H1 (cell line): Measurements from ENCODE around the gene XAF1. TPM values are rescaled to one million over a fixed set of nuclear protein-coding genes. Genes with fewer than 3 reads are reported as not detected.

Experiments
- ATF3 ChIP-seq: IDR thresholded peaks from 2 replicates; pipeline ENCODE4 v1.6.1; 2011; ENCODE audit warnings: low read depth, mild to moderate bottlenecking, low read length; ENCODE audit not compliant: insufficient read depth
- CHD2 ChIP-seq: IDR thresholded peaks from 2 replicates; pipeline ENCODE4 v1.6.1; 2012; ENCODE audit warnings: low read length, improper control_type of control experiment
- CREB1 ChIP-seq: IDR thresholded peaks from 2 replicates; pipeline ENCODE4 v1.6.1; 2012; ENCODE audit warnings: inconsistent platforms
- EZH2 ChIP-seq: fragments of 200-600 bp; sonication (generic); IDR thresholded peaks from 2 replicates; pipeline ENCODE4 v1.7.1; 2012; ENCODE audit warnings: low read depth, mild to moderate bottlenecking, moderate library complexity, low read length, inconsistent platforms; ENCODE audit not compliant: severe bottlenecking
- JUND ChIP-seq: IDR thresholded peaks from 2 replicates; pipeline ENCODE4 v1.6.1; 2011; ENCODE audit warnings: mild to moderate bottlenecking, improper control_type of control experiment, low read length
- NANOG ChIP-seq: IDR thresholded peaks from 2 replicates; pipeline ENCODE4 v1.6.1; 2011; ENCODE audit warnings: low read length, low read depth, mild to moderate bottlenecking, inconsistent platforms; ENCODE audit not compliant: insufficient read depth, poor library complexity, severe bottlenecking
- RBBP5 ChIP-seq: IDR thresholded peaks from 2 replicates; pipeline ENCODE4 v1.7.1; 2012; ENCODE audit warnings: low read depth, mild to moderate bottlenecking, inconsistent platforms, low read length, moderate library complexity, borderline replicate concordance
- SIN3A ChIP-seq, 2 experiments: IDR thresholded peaks in 1 of 2; conservative IDR thresholded peaks in 1 of 2; 2 replicates each; pipeline ENCODE4 v1.6.1; 2011 to 2012; ENCODE audit warnings: low read length in 2 of 2, improper control_type of control experiment in 1 of 2, low read depth in 1 of 2, mild to moderate bottlenecking in 1 of 2
- SIRT6 ChIP-seq: IDR thresholded peaks from one replicate; pipeline ENCODE4 v1.7.1; 2012; ENCODE audit warnings: low read length, inconsistent platforms
- SP1 ChIP-seq: IDR thresholded peaks from 2 replicates; pipeline ENCODE4 v1.6.1; 2011; ENCODE audit warnings: low read depth, low read length
- polyA plus RNA-seq, 7 experiments: library from polyadenylated mRNA; depleted of rRNA in 3 of 7; stranded (reverse) in 5 of 7; unstranded in 2 of 7; fragments of >200 nt in 5 of 7; fragments of 200-250 nt in 2 of 7; gene quantifications; 1 replicate in 5 of 7; 2 replicates in 1 of 7; 4 replicates in 1 of 7; pipeline versions ENCODE4 v1.2.1 to v1.2.3, GENCODE V29; 2011 to 2013; ENCODE audit warnings: missing spikeins in 2 of 7, mixed read lengths in 2 of 7
- total RNA-seq: library from RNA; stranded (reverse); fragmentation: NEBNext Ultra II Directional; extraction: Animal tissue kit (Norgen Biotek cat#: 25700); gene quantifications from 2 replicates; pipeline ENCODE4 v1.2.1, GENCODE V29; 2021
- TF ChIP-seq, protein P1 (sequence below): fragments of 300-600 bp; sonication (generic); IDR thresholded peaks from 2 replicates; pipeline ENCODE4 v1.7.1; 2012; ENCODE audit warnings: low read length, moderate library complexity, mild to moderate bottlenecking, inconsistent platforms; ENCODE audit not compliant: insufficient replicate concordance

Gene XAF1
- total and polyA plus RNA-seq, 2 of the 8 experiments (the other 6 are each of a cell fraction or from before 2014, with no cell fraction given) = not detected

DNA sequence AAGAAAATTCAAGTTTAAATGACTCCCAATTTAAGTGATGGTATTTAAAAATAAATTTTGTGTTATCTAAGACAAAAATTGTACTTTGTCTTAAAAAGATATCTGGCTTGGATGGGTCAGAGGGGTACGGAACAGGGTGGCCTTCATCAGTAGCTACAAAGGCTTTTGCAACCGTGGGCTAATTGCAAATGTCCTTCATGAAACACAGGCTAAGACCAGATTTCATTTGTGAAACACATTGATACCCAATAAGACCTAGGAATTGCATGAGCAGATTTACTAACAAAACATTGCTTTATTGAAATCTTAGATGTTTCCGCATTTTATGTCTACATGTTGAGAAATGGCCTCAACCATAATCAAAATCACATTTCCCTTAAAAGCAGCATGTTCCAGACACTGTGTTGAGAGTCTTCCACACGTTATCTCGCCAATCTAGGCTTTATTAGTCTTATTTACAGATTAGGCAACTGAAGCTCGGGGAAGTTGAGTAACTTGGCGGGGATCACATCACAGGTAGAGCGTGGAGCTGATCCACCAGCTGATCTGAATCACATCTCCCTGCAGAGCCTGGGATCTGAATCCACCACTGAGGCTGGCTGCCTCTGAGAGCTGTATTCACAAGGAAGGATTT, 42.0 kb downstream of the XAF1 start (continued):
- TF ChIP-seq, protein P1, sequence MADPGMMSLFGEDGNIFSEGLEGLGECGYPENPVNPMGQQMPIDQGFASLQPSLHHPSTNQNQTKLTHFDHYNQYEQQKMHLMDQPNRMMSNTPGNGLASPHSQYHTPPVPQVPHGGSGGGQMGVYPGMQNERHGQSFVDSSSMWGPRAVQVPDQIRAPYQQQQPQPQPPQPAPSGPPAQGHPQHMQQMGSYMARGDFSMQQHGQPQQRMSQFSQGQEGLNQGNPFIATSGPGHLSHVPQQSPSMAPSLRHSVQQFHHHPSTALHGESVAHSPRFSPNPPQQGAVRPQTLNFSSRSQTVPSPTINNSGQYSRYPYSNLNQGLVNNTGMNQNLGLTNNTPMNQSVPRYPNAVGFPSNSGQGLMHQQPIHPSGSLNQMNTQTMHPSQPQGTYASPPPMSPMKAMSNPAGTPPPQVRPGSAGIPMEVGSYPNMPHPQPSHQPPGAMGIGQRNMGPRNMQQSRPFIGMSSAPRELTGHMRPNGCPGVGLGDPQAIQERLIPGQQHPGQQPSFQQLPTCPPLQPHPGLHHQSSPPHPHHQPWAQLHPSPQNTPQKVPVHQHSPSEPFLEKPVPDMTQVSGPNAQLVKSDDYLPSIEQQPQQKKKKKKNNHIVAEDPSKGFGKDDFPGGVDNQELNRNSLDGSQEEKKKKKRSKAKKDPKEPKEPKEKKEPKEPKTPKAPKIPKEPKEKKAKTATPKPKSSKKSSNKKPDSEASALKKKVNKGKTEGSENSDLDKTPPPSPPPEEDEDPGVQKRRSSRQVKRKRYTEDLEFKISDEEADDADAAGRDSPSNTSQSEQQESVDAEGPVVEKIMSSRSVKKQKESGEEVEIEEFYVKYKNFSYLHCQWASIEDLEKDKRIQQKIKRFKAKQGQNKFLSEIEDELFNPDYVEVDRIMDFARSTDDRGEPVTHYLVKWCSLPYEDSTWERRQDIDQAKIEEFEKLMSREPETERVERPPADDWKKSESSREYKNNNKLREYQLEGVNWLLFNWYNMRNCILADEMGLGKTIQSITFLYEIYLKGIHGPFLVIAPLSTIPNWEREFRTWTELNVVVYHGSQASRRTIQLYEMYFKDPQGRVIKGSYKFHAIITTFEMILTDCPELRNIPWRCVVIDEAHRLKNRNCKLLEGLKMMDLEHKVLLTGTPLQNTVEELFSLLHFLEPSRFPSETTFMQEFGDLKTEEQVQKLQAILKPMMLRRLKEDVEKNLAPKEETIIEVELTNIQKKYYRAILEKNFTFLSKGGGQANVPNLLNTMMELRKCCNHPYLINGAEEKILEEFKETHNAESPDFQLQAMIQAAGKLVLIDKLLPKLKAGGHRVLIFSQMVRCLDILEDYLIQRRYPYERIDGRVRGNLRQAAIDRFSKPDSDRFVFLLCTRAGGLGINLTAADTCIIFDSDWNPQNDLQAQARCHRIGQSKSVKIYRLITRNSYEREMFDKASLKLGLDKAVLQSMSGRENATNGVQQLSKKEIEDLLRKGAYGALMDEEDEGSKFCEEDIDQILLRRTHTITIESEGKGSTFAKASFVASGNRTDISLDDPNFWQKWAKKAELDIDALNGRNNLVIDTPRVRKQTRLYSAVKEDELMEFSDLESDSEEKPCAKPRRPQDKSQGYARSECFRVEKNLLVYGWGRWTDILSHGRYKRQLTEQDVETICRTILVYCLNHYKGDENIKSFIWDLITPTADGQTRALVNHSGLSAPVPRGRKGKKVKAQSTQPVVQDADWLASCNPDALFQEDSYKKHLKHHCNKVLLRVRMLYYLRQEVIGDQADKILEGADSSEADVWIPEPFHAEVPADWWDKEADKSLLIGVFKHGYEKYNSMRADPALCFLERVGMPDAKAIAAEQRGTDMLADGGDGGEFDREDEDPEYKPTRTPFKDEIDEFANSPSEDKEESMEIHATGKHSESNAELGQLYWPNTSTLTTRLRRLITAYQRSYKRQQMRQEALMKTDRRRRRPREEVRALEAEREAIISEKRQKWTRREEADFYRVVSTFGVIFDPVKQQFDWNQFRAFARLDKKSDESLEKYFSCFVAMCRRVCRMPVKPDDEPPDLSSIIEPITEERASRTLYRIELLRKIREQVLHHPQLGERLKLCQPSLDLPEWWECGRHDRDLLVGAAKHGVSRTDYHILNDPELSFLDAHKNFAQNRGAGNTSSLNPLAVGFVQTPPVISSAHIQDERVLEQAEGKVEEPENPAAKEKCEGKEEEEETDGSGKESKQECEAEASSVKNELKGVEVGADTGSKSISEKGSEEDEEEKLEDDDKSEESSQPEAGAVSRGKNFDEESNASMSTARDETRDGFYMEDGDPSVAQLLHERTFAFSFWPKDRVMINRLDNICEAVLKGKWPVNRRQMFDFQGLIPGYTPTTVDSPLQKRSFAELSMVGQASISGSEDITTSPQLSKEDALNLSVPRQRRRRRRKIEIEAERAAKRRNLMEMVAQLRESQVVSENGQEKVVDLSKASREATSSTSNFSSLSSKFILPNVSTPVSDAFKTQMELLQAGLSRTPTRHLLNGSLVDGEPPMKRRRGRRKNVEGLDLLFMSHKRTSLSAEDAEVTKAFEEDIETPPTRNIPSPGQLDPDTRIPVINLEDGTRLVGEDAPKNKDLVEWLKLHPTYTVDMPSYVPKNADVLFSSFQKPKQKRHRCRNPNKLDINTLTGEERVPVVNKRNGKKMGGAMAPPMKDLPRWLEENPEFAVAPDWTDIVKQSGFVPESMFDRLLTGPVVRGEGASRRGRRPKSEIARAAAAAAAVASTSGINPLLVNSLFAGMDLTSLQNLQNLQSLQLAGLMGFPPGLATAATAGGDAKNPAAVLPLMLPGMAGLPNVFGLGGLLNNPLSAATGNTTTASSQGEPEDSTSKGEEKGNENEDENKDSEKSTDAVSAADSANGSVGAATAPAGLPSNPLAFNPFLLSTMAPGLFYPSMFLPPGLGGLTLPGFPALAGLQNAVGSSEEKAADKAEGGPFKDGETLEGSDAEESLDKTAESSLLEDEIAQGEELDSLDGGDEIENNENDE = no peak
- no peak for TF ChIP-seq RBBP5
- no peak for TF ChIP-seq NANOG
- no peak for TF ChIP-seq ATF3
- TF ChIP-seq SIRT6 = no peak
- no peak for TF ChIP-seq EZH2
- no peak for TF ChIP-seq SP1
- TF ChIP-seq JUND = no peak
- TF ChIP-seq SIN3A (conservative IDR thresholded peaks at IDR 0.05 in 1 of 2, IDR thresholded peaks at IDR 0.05 in 1 of 2; ENCODE audit: low read depth in 1 of 2, low read length in 2 of 2) = no peak
- TF ChIP-seq CREB1 = no peak
- no peak for TF ChIP-seq CHD2
